GM12892 (cell line): ENCODE measurements around the gene RPS6KC1.

Experiments
- POLR2A ChIP-seq: IDR thresholded peaks from 2 replicates; pipeline ENCODE4 v1.6.1; 2011; ENCODE audit warnings: low read depth, low read length, control low read depth
- POLR2AphosphoS5 ChIP-seq: IDR thresholded peaks from 2 replicates; pipeline ENCODE4 v1.6.1; 2011; ENCODE audit warnings: low read depth, low read length, control low read depth
- TAF1 ChIP-seq: IDR thresholded peaks from 2 replicates; pipeline ENCODE4 v1.6.1; 2011; ENCODE audit warnings: low read depth, mild to moderate bottlenecking, control low read depth, low read length, borderline replicate concordance

GRCh38 chr1:213211201-213211600 is 160.2 kb downstream of the RPS6KC1 start:
- no peak for TF ChIP-seq POLR2A
- no peak for TF ChIP-seq TAF1
- no peak for TF ChIP-seq POLR2AphosphoS5
